H1 (cell line): ENCODE results near the gene UGT1A7. TPM values are rescaled to one million over a fixed set of nuclear protein-coding genes. Genes with fewer than 3 reads are reported as not detected.

Experiments
- CHD1 ChIP-seq: IDR thresholded peaks from 2 replicates; pipeline ENCODE4 v1.6.1; 2012; ENCODE audit warnings: low read depth, low read length, improper control_type of control experiment
- SP2 ChIP-seq: IDR thresholded peaks from 2 replicates; pipeline ENCODE4 v1.6.1; 2012; ENCODE audit warnings: mild to moderate bottlenecking, low read length, inconsistent platforms
- YY1 ChIP-seq: IDR thresholded peaks from 2 replicates; pipeline ENCODE4 v1.6.1; 2011; ENCODE audit warnings: low read depth, mild to moderate bottlenecking, low read length
- polyA plus RNA-seq, 7 experiments: library from polyadenylated mRNA; depleted of rRNA in 3 of 7; stranded (reverse) in 5 of 7; unstranded in 2 of 7; fragments of >200 nt in 5 of 7; fragments of 200-250 nt in 2 of 7; gene quantifications; 1 replicate in 5 of 7; 2 replicates in 1 of 7; 4 replicates in 1 of 7; pipeline versions ENCODE4 v1.2.1 to v1.2.3, GENCODE V29; 2011 to 2013; ENCODE audit warnings: missing spikeins in 2 of 7, mixed read lengths in 2 of 7
- total RNA-seq: library from RNA; stranded (reverse); fragmentation: NEBNext Ultra II Directional; extraction: Animal tissue kit (Norgen Biotek cat#: 25700); gene quantifications from 2 replicates; pipeline ENCODE4 v1.2.1, GENCODE V29; 2021

The UGT1A7 gene
- total and polyA plus RNA-seq, 2 of the 8 experiments (the other 6 are each of a cell fraction or from before 2014, with no cell fraction given), result not detected

DNA sequence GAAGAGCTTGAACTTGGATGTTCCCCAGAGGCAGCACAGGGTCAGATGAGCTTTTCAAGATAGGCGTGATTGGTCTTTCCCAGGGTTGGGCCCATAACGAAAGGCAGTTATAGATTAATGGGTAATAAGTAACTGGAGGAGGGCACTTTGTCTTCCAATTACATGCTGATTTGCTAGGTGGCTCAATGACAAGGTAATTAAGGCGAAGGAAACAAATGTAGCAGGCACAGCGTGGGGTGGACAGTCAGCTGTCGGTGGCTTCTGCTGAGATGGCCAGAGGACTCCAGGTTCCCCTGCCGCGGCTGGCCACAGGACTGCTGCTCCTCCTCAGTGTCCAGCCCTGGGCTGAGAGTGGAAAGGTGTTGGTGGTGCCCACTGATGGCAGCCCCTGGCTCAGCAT, 36.9 kb downstream of the UGT1A7 start, which contains the start of gene UGT1A4 (continued):
- TF ChIP-seq SP2 (no peak), CHD1 (no peak), YY1 (no peak)
